GM23248 (cell line): ENCODE data around the gene PLXDC1. TPM values are rescaled to one million over a fixed set of nuclear protein-coding genes. Genes with fewer than 3 reads are reported as not detected.

Experiments used
- DNase-seq: peaks from one replicate; pipeline ENCODE4 v3.0.0-alpha.2; 2015
- H2AFZ ChIP-seq: fragments of 200-600 bp; sonication (generic); 2 replicates; pipeline ENCODE4 v1.6.1; 2016; ENCODE audit warnings: antibody characterized with exemption
- H3F3A ChIP-seq: fragments of 200-600 bp; sonication (generic); 2 replicates; pipeline ENCODE4 v1.6.1; 2016; ENCODE audit warnings: mild to moderate bottlenecking, antibody characterized with exemption, mixed run types; ENCODE audit not compliant: insufficient read depth
- H3K27ac ChIP-seq: fragments of 200-600 bp; sonication (generic); 2 replicates; pipeline ENCODE4 v1.5.1; 2016; ENCODE audit warnings: mild to moderate bottlenecking
- H3K27me3 ChIP-seq: fragments of 200-600 bp; sonication (generic); replicated peaks from 2 replicates; pipeline ENCODE4 v1.6.1; 2016; ENCODE audit warnings: mild to moderate bottlenecking; ENCODE audit not compliant: insufficient read depth
- H3K36me3 ChIP-seq: fragments of 200-600 bp; sonication (generic); 2 replicates; pipeline ENCODE4 v1.6.1; 2016; ENCODE audit warnings: low read depth, mild to moderate bottlenecking
- H3K4me1 ChIP-seq: fragments of 200-600 bp; sonication (generic); 2 replicates; pipeline ENCODE4 v1.6.1; 2016; ENCODE audit warnings: mild to moderate bottlenecking; ENCODE audit not compliant: insufficient read depth
- H3K4me2 ChIP-seq: fragments of 200-600 bp; sonication (generic); one replicate; pipeline ENCODE4 v1.6.1; 2016; ENCODE audit warnings: mild to moderate bottlenecking; ENCODE audit not compliant: unreplicated experiment
- H3K4me3 ChIP-seq: fragments of 200-600 bp; sonication (generic); 2 replicates; pipeline ENCODE4 v1.5.1; 2016; ENCODE audit warnings: mild to moderate bottlenecking
- H3K79me2 ChIP-seq: fragments of 200-600 bp; sonication (generic); 2 replicates; pipeline ENCODE4 v1.6.1; 2016; ENCODE audit warnings: mild to moderate bottlenecking; ENCODE audit not compliant: insufficient read depth
- H3K9ac ChIP-seq: fragments of 200-600 bp; sonication (generic); 2 replicates; pipeline ENCODE4 v1.6.1; 2016; ENCODE audit warnings: mild to moderate bottlenecking
- H3K9me2 ChIP-seq: fragments of 200-600 bp; sonication (generic); 2 replicates; pipeline ENCODE4 v1.6.1; 2016; ENCODE audit warnings: mixed run types, mild to moderate bottlenecking, moderate library complexity; ENCODE audit not compliant: insufficient read depth
- H3K9me3 ChIP-seq: fragments of 200-600 bp; sonication (generic); one replicate; pipeline ENCODE4 v1.6.1; 2017; ENCODE audit warnings: low read depth
- H4K20me1 ChIP-seq: fragments of 200-600 bp; sonication (generic); 2 replicates; pipeline ENCODE4 v1.6.0; 2016; ENCODE audit not compliant: insufficient read depth
- EZH2 ChIP-seq: fragments of 200-600 bp; sonication (generic); IDR thresholded peaks from 2 replicates; pipeline ENCODE4 v1.6.1; 2018; ENCODE audit warnings: antibody characterized with exemption, mild to moderate bottlenecking; ENCODE audit not compliant: insufficient read depth, poor library complexity, severe bottlenecking
- EZH2phosphoT487 ChIP-seq: fragments of 200-600 bp; sonication (generic); IDR thresholded peaks from 2 replicates; pipeline ENCODE4 v1.6.1; 2018; ENCODE audit warnings: antibody characterized with exemption, moderate library complexity, mild to moderate bottlenecking, low read depth; ENCODE audit not compliant: insufficient read depth
- WGBS, 2 experiments: methylation state at CpG; one replicate each; pipeline ENCODE4 v1.1.6; 2015 to 2017; ENCODE audit warnings: low lambda C conversion rate in 2 of 2, low coverage in 1 of 2; ENCODE audit errors: missing lambda C conversion rate in 2 of 2; 5-methylcytosine and 5-hydroxymethylcytosine counted together
- in situ Hi-C: fragments of 300-500 bp; cut with MboI; formaldehyde crosslinking; loops from 2 replicates; pipeline ENCODE4 v1.15.0; 2020
- polyA plus RNA-seq: library from polyadenylated mRNA; unstranded; fragments of >200 nt; fragmentation: Nextera tagmentation; extraction: Ambion mirVana; gene quantifications from 2 replicates; pipeline ENCODE4 v1.2.1, GENCODE V29; 2016
- total RNA-seq: library from RNA; depleted of rRNA; stranded (reverse); fragments of >200 nt; shearing (Covaris generic); gene quantifications from 2 replicates; pipeline ENCODE4 v1.2.3, GENCODE V29; 2014

PLXDC1 gene
- total and polyA plus RNA-seq, 2 experiments from 2014 or later: 0.24 TPM; not detected in 1

DNA sequence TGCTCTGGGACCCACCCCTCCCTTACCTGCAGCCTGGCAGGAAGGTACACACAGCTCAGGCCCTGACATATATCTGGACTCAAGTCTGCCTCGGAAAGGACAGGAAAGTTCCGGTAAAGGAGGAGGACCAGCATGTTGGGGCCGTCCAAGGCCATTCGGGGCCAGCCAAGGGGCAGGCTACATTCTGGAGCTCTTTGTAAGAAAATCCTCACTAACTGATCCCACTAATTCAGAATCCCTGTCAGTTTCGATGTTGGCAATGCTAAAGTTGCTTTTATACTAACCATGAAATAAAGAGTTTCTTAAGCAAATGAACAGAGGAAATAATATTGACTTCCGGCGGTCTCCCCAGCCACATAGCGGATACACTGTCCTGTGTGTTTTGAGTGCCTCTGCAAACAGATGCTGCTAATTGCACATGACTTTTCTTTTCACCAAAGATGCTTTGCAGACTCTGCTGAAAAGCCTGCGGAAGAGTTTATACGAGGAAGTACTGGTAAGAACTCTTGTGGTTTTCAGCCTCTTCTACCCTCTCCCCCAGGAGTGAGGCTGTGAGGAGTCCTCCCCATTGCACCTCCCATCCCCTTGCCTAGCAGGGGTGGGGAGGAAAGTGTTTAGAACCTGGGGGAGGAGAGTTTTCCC lies 54.8 kb downstream of the PLXDC1 start:
- 62 to 66% methylated on average over 10 of the region's 10 CpGs for WGBS, 2 experiments
- H3K4me2 ChIP-seq: no peak overlapping the region
- H3K9me3 ChIP-seq: no peaks in the 10 kb centered on the region
- no peak for TF ChIP-seq EZH2phosphoT487
- TF ChIP-seq EZH2: no peak
- no peaks in the 10 kb centered on the region for H3K36me3 ChIP-seq
- H3K4me1 ChIP-seq: no peaks in the 10 kb centered on the region
- DNase-seq: no peak
- in situ Hi-C loops: no loop called here
- no peaks in the 10 kb centered on the region for H3K9me2 ChIP-seq
- no peaks in the 10 kb centered on the region; the same call in none of the 2 replicates for H3K27me3 ChIP-seq
- no peak overlapping the region for H3K27ac ChIP-seq
- H3K9ac ChIP-seq: no peak overlapping the region
- no peaks in the 10 kb centered on the region for H3K79me2 ChIP-seq
- no peaks in the 10 kb centered on the region for H3F3A ChIP-seq
- H2AFZ ChIP-seq: no peak overlapping the region
- H4K20me1 ChIP-seq: no peaks in the 10 kb centered on the region
- H3K4me3 ChIP-seq: no peak overlapping the region

DNA sequence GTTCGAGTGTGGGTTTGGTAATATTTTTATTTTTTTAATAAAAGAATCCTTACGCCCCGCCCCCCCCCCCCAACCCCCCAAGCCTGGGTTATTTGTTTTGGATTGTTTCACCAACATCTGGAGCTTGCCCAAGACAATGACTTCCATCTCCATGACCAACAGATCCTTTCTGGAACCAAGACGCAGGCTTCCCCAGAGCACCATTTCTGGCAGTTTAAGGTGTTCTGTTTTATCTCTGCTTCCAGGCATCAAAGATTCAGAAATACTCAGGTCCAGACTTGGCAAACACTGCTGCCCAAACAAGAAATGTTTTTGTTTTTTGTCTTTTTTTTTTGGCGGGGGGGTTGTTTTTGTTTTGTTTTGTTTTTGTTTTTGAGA lies 56.1 kb downstream of the PLXDC1 start:
- Histone ChIP-seq H4K20me1 (no peaks in the 10 kb centered on the region), H3K9ac (no peak overlapping the region), H3K36me3 (no peaks in the 10 kb centered on the region), H3K27me3 (no peaks in the 10 kb centered on the region; the same call in none of the 2 replicates), H2AFZ (no peak overlapping the region), H3K4me2 (no peak overlapping the region), H3K9me3 (no peaks in the 10 kb centered on the region), H3K4me3 (no peak overlapping the region), H3F3A (no peaks in the 10 kb centered on the region), H3K27ac (no peak overlapping the region), H3K4me1 (no peaks in the 10 kb centered on the region), H3K9me2 (no peaks in the 10 kb centered on the region), H3K79me2 (no peaks in the 10 kb centered on the region)
- in situ Hi-C loops: no loop called here
- TF ChIP-seq EZH2 (no peak), EZH2phosphoT487 (no peak)
- WGBS, 2 experiments: 6 to 9% methylated on average over 2 to 5 of the region's 5 CpGs
- DNase-seq: peak; percentile 55

DNA sequence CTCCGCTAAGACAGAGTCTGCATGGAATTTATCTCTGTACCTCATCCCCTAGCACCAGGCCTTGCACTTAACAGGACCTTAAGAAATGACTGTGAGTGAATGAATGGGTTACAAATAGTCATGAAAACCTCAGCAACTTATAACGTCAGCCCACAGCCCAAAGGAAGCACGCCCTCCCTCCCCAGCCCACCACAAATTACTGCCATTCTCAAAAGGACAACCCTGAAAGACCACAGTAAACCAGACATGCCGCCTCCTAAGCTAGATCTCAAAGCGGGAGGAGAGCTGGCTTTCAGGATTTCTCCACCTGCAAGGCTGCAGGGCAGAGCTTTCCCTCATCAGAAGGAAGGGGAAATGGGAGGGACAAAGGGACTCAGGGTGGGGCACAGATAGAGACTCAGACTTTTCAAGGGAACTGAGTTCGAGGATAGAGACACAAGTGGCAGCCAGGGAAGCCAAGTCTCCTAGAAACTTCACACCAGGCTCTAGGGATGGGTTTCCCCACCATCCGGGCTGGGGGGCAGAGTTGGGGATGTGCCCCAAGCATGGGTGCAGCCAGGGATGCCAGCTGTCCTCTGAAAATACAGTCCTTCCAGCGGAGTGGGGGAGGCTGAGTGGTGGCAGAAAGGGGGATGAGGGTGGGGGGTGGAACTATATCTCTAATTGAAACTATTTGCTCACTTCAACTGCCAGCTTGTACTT lies 56.7 kb downstream of the PLXDC1 start:
- no peak overlapping the region for H3K4me2 ChIP-seq

DNA sequence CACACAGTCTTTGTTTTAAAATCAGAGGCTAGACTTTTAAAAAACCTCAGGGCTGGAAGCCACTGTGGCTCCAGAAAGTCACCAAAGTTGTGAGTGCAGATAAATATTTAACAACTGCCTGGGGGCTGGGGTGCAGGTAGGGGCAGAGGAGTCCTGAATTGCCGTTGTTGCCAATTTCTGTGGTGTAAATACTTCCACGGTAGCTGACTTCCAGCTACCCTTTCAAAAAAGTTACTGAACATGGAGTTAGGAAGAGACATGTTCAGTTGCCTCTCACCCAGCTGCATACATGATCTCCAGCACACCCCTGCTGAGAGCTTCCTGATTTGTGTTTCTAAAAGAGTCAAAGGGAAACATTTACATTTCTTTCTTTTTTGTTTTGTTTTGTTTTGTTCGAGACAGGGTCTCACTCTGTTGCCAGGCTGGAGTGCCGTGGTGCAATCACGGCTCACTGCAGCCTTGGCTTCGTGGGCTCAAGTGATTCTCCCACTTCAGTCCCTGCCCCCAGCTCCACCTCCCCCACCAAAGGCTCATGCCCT lies 58.7 kb downstream of the PLXDC1 start:
- DNase-seq: no peak
- Histone ChIP-seq H3K27ac (no peak overlapping the region), H3K9me2 (no peaks in the 10 kb centered on the region), H3K4me1 (no peaks in the 10 kb centered on the region), H3K79me2 (no peaks in the 10 kb centered on the region), H3K4me3 (no peak overlapping the region), H3K9me3 (no peaks in the 10 kb centered on the region), H3K9ac (no peak overlapping the region), H2AFZ (no peak overlapping the region), H3F3A (no peaks in the 10 kb centered on the region), H3K27me3 (no peaks in the 10 kb centered on the region; the same call in 1 of the 2 replicates), H4K20me1 (no peaks in the 10 kb centered on the region), H3K36me3 (no peaks in the 10 kb centered on the region), H3K4me2 (no peak overlapping the region)
- TF ChIP-seq EZH2phosphoT487 (no peak), EZH2 (no peak)
- in situ Hi-C loops: no loop called here
- WGBS, 2 experiments: 73 to 74% methylated on average over 6 of the region's 6 CpGs

More for the DNA sequence above, 56.7 kb downstream of the PLXDC1 start:
- no peaks in the 10 kb centered on the region; the same call in none of the 2 replicates for H3K27me3 ChIP-seq
- no peaks in the 10 kb centered on the region for H3F3A ChIP-seq
- H3K4me1 ChIP-seq: no peaks in the 10 kb centered on the region
- no peaks in the 10 kb centered on the region for H4K20me1 ChIP-seq
- no peaks in the 10 kb centered on the region for H3K79me2 ChIP-seq
- WGBS, 2 experiments: 53 to 56% methylated on average over 8 of the region's 8 CpGs
- no peaks in the 10 kb centered on the region for H3K36me3 ChIP-seq
- H3K9me3 ChIP-seq: no peaks in the 10 kb centered on the region
- TF ChIP-seq EZH2 (no peak), EZH2phosphoT487 (no peak)
- no peak overlapping the region for H3K27ac ChIP-seq
- no peaks in the 10 kb centered on the region for H3K9me2 ChIP-seq
- in situ Hi-C loops: no loop called here
- no peak overlapping the region for H3K9ac ChIP-seq
- no peak for DNase-seq
- H3K4me3 ChIP-seq: no peak overlapping the region
- no peak overlapping the region for H2AFZ ChIP-seq
